GM12874 (cell line): Measurements from ENCODE around the gene STPG3.

Experiments used
- CTCF ChIP-seq: IDR thresholded peaks from 2 replicates; pipeline ENCODE4 v1.5.1; 2011; ENCODE audit warnings: low read depth, mild to moderate bottlenecking, control low read depth, low read length, moderate library complexity; ENCODE audit not compliant: insufficient read depth

The STPG3 gene

GRCh38 chr9:137228506-137228967 is 22.5 kb upstream of the STPG3 start:
- TF ChIP-seq CTCF, result 0 out of 2 replicates have a peak, but pooled peaks have one; percentile 1

DNA sequence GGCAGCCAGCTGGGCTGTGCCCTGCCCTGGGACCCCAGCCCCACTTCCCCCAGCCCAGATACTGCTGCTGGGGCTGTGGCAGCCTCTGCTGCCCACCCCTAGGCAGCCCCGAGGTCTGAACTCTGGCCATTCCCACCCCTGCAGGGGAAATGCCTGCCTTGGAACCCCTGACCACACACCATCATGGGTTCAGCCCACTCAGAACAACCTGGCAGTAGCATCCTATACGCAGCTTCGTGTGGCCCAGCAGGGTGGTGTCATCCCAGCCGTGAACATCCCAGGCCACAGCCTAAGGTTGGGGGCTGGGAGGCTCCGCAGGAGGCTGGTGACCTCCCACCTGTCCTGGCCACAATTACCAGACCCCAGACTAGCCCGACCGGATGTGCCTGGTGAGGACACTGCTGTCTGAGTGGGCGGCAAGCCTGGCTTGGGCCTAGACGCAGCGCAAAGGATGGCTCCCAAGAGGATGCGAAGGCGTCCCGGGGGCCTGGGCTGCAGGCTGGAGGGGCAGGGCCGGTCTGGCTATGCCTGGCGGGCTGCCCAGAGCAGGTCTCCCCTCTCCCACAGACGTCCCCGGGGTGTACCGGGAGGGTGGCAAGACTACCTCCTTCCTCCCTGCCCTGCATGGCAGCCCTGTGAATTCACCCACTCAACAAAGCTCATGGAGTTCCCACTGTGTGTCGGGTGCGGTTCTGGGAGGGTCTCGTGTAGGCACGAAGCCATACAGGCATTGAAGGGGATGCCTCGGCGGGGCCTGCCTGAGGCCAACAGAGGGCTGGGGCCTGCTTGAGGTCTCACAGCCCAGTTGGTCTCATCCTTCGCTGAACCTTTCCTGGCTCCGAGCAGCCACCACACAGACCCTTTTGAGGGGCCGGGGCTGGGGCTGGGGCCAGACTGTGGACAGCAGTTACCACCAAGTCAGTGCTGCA is 21.9 kb upstream of the STPG3 start:
- no peak for TF ChIP-seq CTCF

- TF ChIP-seq CTCF, result no peak
These were observed 21.0 kb upstream of the STPG3 start for GRCh38 chr9:137229903-137230704.

GRCh38 chr9:137230705-137231371 is 20.2 kb upstream of the STPG3 start, which contains the start of gene SLC34A3:
TSS of gene SLC34A3 (plus strand) at chr9:137230901. CDS start at chr9:137231703, 802 bp downstream.
- TF ChIP-seq CTCF, result no peak

- no peak for TF ChIP-seq CTCF
These were observed 19.6 kb upstream of the STPG3 start for GRCh38 chr9:137231372-137232039.

GRCh38 chr9:137232101-137232500 is 19.0 kb upstream of the STPG3 start:
- TF ChIP-seq CTCF, result no peak

- TF ChIP-seq CTCF, result no peak
These were observed 18.6 kb upstream of the STPG3 start for GRCh38 chr9:137232510-137232909.
